ENCODE results near the gene TMEM61.
"Not testable (repeated sequence)": the region's sequence is repeated elsewhere in the genome, so short reads cannot be mapped to it uniquely, and the experiment has no call there.

Gene TMEM61

DNA sequence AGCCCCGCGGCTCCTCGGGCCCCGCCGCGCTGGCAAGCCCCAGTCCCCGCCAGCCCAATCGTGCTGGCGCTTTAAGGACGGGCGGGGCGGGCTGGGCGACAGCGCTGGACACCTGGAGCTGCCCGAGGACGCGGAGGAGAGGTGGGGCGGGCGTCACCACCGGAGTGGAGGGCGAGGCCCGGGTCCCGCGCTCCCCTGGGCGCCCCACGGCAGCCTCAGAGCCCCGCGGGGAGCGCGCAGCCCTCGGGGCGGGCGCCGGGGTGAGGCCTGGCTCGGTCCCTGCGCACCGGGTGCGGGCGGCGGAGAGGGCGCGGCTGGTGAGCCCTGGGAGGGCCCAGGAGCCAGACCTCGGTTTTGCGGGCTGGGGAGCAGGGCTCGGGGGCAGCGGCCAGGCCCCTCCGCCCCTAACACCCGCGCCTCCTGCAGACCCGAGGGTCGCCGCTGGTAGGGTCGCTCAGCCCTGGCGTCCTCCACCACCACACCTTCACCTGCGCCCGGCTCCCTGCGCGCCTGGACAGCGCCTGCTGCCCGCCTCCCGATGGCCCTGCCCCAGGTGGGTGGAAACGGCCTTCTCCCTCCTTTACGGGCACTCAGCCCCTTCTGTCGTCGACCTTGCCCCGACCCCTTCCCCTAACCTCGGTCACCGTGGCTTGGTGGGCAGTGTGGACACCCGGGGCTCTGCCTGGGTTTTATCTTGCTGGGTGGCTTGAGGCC, at the start of gene TMEM61:
TSS of gene TMEM61 (plus strand) at position 101 of the 714 bp plus-strand sequence. CDS start at position 539, 438 bp downstream.
- no peak for DNase-seq

GRCh38 chr1:54931275-54931840, 49.1 kb upstream of the TMEM61 start:
- no peak for DNase-seq

DNA sequence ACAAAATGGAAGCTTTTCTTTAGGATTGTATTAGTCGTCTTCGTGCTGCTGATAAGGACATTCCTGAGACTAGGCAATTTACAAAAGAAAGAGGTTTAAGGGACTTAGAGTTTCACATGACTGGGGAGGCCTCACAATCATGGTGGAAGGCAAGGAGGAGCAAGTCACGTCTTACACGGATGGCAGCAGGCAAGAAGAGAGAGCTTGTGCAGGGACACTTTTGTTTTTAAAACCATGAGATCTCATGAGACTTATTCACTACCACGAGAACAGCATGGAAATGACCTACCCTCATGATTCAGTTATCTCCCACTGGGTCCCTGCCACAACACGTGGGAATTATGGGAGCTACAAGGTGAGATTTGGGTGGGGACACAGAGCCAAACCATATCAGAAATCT, 46.3 kb upstream of the TMEM61 start:
- not testable (repeated sequence) for DNase-seq

- no peak for DNase-seq
Measured at GRCh38 chr1:54934869-54935268, 45.6 kb upstream of the TMEM61 start.

DNA sequence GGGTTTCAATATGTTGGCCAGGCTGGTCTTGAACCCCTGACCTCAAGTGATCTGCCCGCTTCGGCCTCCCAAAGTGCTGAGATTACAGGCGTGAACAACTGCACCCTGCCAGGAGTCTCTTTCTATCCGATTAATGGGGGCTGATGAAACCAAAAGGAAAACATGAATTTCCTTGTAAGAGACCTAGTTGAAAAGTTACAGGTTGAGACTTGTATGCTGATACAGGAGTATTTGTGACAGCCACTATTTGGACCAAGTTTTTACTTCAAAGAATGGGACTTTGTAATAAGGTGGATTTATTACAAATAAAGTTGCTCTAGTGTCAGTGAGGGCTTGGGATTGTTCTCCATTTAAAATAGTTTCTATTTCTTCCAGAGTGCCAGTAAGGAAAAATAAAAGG, 43.6 kb upstream of the TMEM61 start:
- DNase-seq: no peak

GRCh38 chr1:54937469-54937868, 43.0 kb upstream of the TMEM61 start:
- no peak for DNase-seq

DNA sequence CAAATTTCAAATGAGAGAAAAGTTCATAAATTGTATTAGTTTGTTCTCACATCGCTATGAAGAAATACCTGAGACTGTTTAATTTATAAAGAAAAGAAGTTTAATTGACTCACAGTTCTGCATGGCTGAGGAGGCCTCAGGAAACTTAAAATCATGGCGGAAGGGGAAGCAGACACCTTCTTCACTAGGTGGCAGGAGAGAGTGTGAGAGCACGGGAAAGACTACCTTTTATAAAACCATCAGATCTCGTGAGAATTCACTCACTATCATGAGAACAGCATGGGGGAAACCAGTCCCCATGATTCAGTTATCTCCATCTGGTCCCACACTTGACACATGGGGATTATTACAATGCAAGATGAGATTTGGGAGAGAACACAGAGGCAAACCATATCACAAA, 41.5 kb upstream of the TMEM61 start:
- DNase-seq: not testable (repeated sequence)

DNA sequence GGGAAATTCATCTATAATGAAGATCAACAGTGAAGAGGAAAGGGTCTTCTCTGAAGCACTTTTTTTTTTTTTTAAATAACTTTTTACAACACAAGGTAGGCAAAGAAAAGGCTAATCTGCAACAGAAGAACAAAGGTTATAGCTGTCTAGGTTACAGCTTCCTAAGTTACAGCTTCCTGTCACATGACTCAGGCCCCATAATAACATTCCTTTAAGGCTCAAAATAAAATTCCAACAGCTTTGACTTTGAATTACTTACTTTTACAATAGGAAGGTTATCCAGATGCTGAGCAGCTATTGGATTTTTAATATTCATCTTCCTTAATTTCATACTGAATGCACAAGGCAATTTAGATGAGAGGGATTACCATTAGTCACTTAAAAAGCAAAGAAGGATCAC, 40.4 kb upstream of the TMEM61 start:
- no peak for DNase-seq

DNA sequence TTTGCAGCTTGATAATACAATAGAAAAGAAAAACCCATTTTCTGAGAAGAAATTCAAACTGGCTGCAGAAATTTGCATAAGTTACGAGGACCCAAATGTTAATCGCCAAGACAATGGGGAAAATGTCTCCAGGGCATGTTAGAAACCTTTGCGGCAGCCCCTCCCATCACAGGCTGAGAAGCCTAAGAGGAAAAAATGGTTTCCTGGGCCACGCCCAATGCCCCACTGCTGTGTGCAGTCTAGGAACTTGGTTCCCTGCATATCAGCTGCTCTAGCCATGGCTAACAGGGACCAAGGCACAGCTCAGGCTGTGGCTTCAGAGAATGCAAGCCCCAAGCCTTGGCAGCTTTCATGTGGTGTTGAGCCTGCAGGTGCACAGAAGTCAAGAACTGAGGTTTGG, 37.5 kb upstream of the TMEM61 start:
- DNase-seq: no peak

DNA sequence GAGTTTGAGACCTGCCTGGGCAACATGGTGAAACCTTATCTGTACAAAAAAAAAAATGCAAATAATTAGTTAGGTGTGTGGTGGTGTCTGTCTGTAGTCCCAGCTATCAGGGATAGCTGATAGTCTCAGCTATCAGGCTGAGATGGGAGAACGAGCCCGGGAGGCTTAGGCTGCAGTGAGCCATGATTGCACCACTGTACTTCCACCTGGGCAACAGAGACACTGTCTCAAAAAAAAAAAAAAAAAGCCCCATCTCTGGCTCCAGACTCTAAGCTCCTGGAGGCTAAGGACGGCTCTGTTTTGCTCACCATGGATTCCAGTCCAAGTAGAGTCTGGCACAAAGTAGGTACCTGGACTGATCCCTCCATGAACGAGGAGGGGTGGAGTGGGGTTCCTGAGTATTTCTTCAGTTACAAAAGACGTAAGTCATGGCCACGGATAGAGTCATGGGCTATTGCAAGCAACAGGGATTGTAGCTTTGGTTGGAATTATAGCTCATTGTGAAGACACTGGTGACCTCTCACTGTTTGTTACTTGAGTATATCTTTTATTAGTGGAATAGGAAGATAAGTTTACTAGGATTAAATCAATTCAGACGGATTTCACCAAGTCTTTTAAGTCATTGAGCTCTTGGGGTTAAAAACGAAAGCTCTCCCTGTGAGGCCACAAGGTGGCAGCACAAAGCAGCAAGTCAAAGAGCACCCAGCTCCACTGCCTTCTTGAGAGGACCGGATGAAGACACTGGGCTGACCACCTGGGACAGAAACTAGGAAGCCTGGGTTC, 35.6 kb upstream of the TMEM61 start:
- DNase-seq: peak; percentile 68

GRCh38 chr1:54945393-54945936, 35.0 kb upstream of the TMEM61 start:
- no peak for DNase-seq

GRCh38 chr1:54947540-54947939, 32.9 kb upstream of the TMEM61 start:
- DNase-seq: no peak

GRCh38 chr1:54949053-54949452, 31.4 kb upstream of the TMEM61 start:
- DNase-seq: no peak

DNA sequence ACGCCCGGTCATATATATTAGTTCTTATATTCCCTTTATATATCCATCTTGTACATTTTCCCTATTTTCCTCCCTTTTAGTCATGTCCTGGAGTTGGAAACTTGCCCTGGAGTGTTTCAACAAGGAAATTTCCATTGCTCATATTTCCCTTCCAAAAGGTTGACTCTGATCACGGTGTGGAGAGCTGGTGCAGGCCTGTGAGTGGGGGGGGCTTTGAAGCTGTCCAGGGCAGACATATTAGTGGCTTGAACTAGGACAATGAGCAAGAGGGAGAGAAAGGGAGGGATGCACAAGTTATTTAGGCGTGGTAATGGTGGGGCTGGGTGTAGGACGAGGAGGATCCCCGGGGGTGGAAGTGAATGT, 30.4 kb upstream of the TMEM61 start:
- DNase-seq: no peak

GRCh38 chr1:54950369-54951163, 29.9 kb upstream of the TMEM61 start:
- peak; percentile 78 for DNase-seq

GRCh38 chr1:54951810-54952226, 28.6 kb upstream of the TMEM61 start:
- DNase-seq: no peak

GRCh38 chr1:54952950-54953718, 27.3 kb upstream of the TMEM61 start:
- DNase-seq: no peak

DNA sequence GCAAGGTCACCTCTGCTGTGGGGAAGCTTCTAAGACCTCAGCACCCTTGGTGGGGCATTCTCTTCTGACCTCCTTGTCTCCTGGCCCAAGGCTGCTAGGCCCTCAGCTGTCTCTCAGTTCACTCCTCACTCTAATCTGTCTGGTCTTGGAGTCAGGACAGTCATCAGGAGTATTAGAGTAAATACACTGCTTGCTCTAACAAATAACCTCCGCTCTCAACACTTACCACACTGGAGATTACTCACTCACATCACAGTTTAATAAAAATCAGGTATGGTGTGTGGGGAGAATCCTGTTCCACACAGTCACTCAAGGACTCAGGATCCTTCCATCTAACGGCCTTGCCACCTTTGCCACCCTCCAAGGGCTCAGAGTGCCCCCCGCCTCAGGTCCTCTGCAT, 26.6 kb upstream of the TMEM61 start:
- no peak for DNase-seq

DNA sequence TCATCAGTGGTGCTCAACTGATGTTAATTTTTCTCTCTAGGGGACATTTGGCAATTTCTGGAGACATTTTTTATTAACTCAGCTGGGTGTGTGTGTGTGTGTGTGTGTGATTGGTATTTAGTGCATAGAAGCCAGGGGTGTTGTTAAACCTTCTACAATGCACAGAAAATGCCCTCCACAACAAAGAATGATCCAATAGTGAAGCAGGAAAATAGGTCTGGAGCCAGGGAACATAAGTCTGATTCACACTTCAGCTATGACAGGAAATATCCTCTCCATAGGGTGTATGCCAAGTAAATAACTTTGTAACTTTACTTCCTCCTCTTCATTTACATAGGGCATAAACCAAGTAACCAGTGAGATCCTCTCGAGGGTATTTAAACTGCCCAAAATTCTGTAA, 25.1 kb upstream of the TMEM61 start:
- no peak for DNase-seq

- DNase-seq: no peak
Measured at GRCh38 chr1:54956726-54957125, 23.7 kb upstream of the TMEM61 start.

DNA sequence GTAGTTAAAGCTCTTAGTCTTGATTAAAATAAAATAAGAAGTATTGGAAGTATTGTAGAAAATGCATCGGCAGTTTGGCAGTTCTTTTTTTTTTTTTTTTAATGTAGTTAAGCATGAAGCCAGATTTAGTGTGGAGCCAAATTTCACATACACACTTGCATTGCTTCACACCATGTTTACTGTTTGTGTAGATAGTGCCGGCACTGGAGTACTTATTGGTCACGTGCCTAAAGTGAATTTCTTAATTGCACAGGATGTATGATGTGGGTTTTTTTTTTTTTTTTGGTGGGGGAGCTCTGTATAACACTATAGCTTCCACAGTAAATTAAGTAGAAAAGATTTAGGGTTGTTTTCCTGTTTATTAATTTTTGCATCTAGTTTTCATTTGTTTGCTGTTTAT, 21.2 kb upstream of the TMEM61 start:
- DNase-seq: no peak

Data from activated CD8-positive, alpha-beta memory T cell treated with anti-CD3 and anti-CD28 coated beads for 24 hours (primary cell).